Stimulated activated CD8-positive, alpha-beta memory T cell treated with anti-CD3 and anti-CD28 coated beads, Interleukin-15, amount 100 ng/mL, for 48 hours (primary cell): ENCODE data around the gene THAP8.

ENCODE experiments used
- DNase-seq, 2 donors: peaks; one replicate each; pipeline ENCODE4 v3.0.0-alpha.2; 2020; ENCODE audit warnings: low read depth in 2 of 2

Gene THAP8, protein sequence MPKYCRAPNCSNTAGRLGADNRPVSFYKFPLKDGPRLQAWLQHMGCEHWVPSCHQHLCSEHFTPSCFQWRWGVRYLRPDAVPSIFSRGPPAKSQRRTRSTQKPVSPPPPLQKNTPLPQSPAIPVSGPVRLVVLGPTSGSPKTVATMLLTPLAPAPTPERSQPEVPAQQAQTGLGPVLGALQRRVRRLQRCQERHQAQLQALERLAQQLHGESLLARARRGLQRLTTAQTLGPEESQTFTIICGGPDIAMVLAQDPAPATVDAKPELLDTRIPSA

DNA sequence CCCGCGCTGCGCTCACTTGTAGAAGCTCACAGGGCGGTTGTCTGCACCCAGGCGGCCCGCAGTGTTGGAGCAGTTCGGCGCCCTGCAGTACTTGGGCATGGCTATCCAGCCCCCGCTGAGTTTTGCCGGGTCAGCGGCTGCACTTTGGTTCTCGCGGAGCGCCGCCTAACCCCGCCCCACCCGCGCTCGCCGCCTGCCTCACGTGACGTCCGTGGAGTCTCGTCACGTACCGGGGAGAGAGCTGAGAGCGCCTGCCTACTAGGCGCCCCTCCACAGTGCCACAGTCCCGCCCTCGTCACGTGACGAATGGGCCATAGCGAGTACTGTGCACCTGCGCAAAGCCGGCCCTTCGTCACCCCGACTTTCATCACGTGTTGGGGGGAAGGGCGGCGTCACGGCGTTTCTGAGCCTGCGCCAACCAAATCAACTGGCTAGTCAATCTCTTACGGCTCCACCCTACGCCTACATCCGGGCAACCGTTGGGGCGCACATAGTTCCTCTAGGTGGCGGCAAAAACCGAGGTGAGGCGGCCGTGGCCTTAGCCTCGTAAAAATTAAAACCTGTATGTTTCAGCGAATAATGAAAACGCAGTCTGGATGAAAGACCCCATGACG lies at the start of gene THAP8:
Gene THAP8, minus strand, starts transcription at position 167 of the 614 bp plus-strand sequence. Its CDS starts 68 bp downstream, at position 99.
- peak; percentile 100 for DNase-seq

DNA sequence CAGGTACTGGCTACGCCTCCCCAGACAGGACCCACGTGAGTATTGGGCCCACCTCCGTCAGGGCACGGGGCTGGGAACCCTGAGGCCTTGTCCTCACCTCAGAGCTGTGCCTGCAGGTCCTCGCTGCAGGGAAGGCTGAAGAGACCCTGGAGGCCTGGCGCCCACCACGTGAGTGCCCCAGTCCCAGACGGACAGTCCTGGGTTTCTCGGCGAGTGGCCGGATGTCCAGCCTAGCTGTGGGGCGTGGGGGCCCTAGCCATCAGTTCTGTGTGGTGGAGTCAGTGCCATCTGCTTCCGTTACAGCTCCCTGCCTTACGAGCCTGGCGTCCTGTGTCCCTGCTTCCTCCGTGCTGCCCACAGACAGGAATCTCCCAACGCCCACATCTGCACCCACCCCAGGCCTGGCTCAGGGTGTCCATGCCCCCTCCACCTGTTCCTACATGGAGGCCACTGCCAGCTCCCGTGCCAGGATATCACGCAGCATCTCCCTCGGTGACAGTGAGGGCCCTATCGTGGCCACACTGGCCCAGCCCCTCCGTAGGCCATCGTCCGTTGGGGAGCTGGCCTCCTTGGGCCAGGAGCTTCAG lies 49.0 kb upstream of the THAP8 start:
- no peak for DNase-seq

DNA sequence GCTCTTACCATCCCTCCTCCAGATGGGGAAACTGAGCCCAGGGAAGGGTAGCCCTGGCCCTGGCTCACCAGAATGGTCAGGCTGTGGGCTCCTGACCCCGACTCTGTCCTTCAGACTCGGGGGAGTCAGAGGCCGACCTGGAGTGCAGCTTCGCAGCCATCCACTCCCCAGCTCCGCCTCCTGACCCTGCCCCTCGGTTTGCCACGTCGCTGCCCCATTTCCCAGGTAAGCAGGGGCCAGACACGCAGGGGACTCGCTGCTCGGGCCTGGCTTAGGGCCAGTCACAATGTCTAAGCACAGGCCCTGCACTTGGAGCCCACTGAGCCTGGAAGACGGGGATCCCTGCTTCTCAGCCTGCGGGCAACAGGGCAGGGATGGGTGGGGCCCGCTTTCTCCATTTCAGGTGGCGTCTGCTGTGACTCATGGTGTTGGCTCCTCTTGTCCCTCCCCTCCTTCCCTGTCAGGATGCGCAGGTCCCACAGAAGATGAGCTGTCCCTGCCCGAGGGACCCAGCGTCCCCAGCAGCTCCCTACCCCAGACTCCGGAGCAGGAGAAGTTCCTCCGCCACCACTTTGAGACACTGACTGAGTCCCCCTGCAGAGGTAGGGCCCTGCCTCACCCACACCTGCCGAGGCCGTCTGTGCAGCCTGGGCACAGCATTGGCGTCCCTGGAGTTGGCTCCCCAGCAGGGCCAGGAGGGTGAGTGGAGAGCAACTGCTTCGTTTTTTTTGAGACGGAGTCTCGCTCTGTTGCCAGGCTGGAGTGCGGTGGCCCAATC lies 47.7 kb upstream of the THAP8 start:
- DNase-seq = no peak

DNA sequence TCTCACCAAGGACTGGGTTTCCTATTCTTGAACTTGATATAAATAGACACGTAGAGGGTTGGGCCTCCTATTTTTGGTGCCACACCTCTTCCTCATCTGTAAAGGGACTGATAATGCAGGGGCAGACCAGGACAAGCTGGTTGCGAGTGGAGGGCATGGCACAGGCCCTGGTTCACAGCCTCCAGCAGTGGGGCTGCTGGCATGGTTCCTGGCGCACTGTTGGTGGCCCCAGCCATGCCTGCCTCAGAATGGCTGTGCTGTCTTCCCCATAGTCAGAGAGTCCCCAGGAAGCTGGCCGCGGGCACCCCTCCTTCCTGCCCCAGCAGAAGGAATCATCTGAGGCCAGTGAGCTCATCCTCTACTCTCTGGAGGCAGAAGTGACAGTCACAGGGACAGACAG lies 46.4 kb upstream of the THAP8 start:
- DNase-seq = no peak

DNA sequence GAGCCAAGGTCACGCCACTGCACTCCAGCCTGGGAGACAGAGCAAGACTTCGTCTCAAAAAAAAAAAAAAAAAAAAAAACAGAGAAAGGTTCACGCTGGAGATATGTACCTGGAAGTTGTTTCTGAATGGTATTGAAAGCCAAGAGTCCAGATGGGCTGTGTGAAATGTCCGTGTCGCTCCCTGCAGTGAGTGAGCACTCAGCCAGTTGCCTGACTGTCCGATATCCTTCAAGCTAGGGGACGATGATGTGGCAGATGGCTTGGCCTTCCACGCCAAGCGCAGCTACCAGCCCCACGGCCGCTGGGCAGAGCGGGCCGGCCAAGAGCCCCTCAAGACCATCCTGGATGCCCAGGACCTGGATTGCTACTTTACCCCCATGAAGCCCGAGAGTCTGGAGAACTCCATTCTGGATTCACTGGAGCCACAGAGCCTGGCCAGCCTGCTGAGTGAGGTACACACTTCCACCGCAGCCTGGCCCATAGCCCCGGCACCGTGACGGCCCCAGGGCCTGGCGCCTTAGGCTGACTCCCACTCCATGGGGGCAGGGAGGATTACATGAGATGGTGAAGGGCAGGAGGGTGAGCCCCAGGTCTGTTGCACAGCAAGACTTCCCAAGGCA lies 45.2 kb upstream of the THAP8 start:
- no peak for DNase-seq

DNA sequence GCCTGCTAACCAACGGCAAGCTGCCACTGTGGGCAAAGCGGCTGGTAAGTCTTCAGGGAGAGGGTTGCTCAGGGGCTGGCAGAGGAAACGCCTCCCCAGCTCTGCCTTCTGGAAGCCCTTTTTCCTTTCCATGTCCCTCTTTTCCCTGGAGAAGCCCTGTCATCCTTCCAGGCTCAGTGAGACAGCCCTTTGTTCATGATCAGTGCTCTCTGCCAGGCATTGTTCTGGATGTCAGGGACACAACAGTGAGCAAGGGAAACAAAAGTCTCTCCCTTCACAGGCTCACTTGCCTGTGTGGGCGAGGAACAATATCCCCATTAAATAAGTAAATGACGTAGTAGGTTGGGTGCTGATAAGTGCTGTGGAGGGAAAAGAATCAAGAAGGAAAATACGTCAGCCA lies 43.0 kb upstream of the THAP8 start:
- DNase-seq = no peak

DNA sequence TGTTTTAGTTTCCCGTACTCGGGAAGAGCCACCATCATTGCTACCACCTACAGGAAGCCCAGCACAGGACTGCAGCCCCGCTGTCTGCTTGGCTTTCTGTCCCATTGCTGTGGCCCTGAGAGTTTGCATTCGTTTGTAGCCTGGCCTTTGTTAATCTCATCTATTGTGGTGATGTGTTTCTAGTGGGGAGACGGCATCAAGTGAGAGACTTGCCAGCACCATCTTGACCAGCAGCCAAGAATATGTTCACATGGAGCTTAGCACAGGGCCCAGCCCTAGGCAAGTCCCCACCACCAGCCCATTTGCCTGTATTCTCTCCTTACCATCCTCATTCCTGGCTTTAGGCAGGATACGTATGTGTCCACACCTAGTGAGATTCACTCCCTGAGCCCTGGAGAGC lies 39.6 kb upstream of the THAP8 start:
- no peak for DNase-seq

DNA sequence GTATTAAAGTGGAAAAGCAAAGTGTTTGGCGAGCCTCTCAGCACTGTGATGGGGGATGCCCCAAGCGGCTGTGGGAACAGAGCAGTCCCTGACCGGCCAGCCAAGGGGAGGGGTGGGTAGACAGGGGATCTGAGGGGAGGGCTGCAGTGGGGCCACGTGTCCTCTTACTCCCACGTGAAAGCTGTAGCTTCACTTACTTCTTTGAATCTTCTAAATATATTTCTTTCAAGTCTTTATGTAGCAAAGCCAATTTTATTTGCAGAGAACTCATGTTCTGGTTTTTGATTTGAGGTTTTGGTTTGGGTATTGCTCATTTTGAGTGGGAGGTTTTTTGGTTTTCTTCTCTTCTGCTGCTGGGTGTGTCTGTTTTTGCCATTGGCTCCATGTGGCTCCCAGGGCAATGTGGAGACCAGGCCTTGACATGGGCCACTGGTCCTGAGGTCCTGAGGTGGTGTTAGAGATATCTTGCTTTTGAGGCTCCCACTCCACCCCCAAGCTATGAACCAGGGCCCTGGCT lies 39.1 kb upstream of the THAP8 start:
- DNase-seq = peak in 1 of 2 donors; percentile 23

DNA sequence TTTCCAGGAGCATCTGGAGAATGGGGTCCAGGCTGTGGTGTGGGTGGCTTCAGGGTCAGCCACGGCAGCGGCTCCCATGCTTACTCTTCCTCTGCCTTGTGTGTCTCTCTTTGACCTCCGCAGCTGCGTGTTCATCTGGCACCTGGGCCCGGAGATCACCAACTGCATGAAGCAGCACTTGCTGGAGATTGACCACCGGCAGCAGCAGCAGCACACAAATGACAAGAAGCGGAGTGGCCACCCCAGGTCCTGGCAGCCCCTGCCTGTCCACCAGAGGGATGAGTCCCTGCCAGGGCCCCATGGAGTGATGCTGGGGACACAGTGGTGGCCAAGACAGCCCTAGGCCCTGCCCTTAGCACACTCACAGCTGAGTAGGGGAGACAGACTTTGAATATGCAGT lies 38.5 kb upstream of the THAP8 start:
- no peak for DNase-seq

DNA sequence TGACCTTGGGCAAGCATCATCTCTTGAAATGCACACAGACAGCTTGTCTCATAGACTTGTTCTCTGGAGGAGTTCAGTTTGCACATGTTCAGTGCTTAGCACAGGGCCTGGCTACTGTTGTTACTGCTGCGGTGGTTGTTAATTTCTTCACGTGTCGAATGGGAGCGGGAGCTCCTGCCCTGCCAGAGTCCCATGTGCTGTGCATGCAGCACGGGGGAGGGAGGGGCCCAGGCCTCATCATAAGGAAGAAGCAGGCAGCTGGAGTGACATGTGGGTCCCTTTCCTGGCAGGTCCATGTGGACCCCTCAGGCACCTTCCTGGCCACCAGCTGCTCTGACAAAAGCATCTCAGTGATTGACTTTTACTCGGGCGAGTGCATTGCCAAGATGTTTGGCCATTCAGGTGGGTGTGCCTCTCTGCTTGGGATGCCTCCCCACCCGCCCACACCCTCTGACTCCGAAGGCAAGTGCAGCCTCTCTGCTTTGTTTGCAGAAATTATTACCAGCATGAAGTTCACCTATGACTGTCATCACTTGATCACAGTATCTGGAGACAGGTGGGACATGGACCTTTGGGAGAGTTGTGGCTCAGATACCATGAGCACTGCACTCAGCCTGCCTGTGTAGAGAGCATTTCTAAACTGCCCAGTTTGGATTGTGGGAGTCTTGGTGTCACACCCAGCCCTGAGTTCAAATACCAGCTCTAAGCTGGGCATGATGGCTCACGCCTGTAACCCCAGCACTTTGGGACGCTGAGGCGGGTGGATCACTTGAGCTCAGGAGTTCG lies 37.0 kb upstream of the THAP8 start:
- no peak for DNase-seq

DNA sequence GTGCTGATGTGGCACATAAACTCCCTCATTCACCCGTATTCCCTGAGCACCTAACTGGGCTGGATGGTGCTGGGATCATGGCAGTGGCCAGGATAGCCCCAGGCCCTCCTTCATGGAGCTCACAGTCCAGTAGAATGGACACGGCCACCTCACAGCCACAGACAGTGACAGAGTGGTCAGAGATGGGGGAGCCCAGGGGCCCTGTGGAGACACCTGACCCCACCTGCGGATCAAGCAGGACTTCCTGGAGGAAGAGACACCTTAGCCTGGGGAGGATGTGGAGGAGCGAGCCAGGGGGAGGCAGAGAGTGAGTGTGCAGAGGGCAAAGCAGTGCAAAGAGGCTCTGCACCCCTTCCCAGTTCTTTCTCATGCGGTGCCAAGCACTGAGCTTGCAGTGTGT lies 35.8 kb upstream of the THAP8 start:
- no peak for DNase-seq

DNA sequence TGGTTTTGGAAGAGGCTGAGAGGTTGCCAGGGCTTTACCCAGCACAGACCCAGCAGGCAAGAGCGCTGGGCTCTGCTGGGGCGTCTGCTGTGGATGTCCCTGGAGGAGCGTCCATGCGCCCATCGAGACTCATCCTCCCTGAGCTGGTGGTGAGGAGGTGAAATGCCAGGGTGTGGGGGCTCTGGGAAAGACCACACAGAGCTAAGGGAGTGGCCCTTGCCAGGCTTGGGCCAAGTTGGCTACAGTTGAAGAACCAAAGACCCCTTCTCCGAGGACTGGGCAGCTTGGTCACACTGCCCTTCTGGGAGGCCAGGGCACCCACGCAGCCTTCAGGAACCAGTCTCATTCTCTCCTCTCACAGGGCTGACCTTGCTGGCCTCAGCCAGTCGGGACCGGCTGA lies 32.2 kb upstream of the THAP8 start:
- DNase-seq = no peak

DNA sequence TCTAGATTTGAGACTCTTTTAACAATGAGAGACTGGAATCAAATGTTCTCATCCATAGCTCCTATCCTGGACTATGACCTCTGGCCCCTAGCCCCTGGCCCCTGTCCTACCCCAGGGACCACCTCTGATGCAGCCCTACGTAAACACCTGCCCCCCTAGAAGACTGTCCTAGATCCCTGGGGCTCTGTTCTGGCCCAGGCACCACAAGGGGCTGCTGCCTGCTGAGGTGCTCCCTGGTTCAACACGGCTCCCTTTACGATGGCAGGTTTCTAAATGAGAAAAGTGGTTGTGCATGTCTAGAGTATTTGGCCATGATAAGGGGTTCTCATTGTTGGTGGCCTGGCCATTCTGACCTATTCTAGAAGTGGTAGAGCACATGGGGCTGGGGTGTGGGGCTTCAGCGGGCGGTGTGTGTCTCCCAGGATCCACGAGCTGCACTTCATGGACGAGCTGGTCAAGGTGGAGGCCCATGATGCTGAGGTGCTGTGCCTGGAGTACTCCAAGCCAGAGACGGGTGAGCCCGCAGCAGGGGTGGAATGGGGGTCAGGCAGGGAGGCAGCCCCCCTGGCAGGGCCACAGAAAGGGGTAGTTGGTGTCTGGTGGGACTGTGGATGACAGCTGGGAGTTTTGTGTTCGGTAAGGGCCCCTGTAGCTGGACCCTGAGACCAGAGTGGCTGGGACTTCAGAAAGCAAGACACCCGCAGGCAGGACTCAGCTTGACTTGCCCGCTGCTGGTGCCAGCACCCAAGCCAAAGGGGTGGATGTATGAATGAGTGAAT lies 30.3 kb upstream of the THAP8 start:
- DNase-seq = no peak

DNA sequence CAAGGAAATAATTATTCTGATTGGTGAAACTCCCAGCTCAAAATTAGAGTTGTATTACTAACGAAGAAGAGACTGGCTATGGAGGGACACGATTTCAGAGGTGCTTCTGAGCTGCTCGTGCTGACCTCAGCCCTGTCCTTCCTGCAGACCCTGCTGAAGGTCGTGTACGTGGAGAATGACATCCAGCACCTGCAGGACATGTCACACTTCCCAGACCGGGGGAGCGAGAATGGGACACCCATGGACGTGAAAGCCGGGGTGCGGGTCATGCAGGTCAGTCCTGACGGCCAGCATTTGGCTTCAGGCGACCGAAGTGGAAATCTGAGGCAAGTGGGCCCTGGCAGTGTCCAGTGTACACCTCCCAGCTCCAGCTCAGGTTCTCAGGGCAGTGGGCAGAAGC lies 28.8 kb upstream of the THAP8 start:
- DNase-seq = no peak

DNA sequence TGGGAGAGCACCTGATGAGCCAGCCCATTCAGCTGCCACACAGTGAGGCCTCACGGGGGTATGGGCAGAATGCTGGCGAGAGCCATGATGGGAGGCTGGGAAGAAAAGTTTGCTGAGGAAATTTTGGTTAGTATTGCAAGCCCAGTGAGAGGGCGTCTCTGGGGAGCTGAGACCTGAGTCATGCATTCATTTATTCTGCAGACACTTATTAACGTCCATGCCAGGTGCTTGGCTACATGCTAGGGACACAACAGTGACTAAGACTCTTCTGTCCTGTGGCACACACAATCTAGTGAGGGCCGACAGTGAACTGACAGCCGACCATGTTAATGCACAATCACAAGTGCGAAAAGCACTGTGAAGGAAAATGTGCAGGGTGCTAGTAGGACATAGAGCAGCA lies 27.8 kb upstream of the THAP8 start:
- no peak for DNase-seq

DNA sequence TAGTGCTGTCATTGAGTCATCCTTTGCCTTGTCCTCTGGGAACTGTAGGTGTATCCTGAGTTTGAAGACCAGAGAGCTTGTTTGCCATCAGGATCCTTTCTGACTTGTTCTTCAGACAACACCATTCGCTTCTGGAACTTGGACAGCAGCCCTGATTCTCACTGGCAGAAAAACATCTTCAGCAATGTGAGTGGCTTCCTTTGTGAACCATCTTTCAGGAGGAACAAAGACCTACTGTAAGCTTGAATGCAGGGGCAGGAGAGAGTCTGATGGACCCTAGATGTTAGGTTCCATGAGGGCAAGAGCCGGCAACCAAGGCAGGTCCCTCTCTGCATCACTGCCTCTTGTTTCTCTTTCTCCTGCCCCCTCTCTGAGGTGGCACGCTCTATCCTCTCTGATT lies 27.3 kb upstream of the THAP8 start:
- DNase-seq = no peak

DNA sequence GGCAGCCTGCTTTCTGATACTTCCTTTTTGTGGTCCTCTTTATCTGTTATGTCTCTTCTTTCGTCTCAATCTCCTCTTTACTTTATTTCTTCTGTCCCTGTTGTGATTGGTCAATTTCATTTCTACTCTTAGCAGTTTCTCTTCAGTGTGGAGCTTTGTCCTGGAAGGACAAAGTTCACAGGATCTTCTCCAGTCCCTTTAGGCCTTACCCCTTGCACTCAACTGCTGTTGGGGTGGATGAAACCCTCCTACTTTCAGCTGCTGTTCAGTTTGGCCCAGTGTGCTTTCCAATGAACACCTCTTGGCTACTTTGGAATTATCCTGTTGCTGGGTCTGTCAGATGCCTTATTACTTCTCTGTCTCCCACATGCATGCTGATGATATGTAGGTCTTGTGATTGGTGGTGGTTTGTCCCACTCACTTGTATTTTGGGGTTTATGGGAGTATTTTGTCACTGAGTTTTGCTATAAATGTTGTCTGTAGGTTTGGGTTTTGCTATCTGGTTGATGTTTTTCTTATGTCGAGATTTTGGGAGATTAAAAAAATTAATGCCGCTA lies 25.4 kb upstream of the THAP8 start:
- DNase-seq = no peak

DNA sequence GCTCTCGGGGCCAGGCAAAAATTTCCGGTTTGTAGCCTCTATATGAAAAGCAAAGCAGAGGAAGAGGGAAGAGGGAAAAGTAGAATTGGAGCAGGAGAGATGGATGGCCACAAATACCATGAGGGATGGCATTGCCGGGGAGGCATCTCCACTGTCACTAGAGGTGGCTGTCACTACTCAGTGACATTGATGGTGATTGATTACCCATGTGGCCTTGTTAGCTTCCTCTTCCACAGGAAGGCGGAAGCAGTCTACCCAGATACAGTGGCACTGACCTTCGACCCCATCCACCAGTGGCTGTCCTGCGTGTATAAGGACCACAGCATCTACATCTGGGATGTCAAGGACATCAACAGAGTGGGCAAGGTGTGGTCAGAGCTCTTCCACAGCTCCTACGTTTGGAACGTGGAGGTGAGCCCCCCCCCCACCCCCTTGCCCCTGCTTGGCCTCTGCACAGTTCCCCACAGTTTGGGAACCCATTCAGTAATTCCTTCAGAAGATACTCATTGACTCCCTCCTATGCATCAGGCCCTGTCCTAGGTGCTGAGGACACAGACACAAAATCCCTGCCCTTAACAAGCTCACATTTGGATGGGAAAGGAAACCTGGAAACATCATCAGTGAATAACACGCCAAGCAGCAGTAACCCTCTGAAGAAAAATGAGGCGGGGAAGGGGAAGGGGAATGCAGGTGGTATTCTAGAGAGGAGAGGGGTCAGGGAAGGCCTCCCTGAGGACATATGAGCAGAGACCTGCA lies 19.2 kb upstream of the THAP8 start:
- DNase-seq = no peak

DNA sequence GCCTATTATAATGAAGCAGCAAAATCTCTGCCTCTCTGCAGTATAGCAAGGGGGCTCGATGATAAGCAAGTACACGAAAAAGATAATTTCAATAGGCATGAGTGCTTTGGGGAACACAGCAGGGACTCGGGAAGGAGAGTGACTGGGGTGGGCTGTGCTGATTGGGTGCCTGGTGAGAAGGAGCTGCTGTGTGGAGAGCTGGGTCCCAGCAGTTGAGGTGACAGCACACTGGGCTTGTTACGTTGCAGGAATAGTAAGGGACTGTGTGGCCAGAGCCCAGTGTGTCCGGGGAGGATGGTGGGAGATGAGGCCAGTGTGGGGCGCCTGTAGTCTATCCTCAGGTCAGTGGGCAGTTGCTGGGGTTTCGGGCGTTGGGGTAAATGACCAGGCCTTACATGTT lies 18.0 kb upstream of the THAP8 start:
- DNase-seq = no peak
